GM19035 (cell line): ENCODE results near the gene TTLL5.
A peak's percentile ranks its signal among the peaks of the same experiment; 100 is the strongest.

Experiments used
- ATAC-seq: cut with Tn5 transposase; IDR thresholded peaks from one replicate; pipeline ENCODE4 v1.9.1; 2021; ENCODE audit not compliant: unreplicated experiment

The TTLL5 gene

GRCh38 chr14:75984674-75985073, 323.6 kb downstream of the TTLL5 start:
- no peak for ATAC-seq

GRCh38 chr14:75985618-75986438, 324.8 kb downstream of the TTLL5 start, which contains the start of gene IFT43:
Gene IFT43 (plus strand): TSS chr14:75985763. CDS start chr14:75985787, 24 bp downstream.
- peak; percentile 73 for ATAC-seq

- no peak for ATAC-seq
Measured at GRCh38 chr14:75986439-75986765, 325.4 kb downstream of the TTLL5 start.

GRCh38 chr14:75987201-75987970, 326.3 kb downstream of the TTLL5 start:
- no peak for ATAC-seq

- no peak for ATAC-seq
Measured at GRCh38 chr14:75989134-75989533, 328.1 kb downstream of the TTLL5 start.

GRCh38 chr14:75990297-75990696, 329.3 kb downstream of the TTLL5 start:
- ATAC-seq, result no peak

- ATAC-seq, result no peak
Measured at GRCh38 chr14:75991753-75992152, 330.7 kb downstream of the TTLL5 start.

GRCh38 chr14:75993567-75994041, 332.6 kb downstream of the TTLL5 start:
- ATAC-seq, result no peak

GRCh38 chr14:75995372-75996041, 334.5 kb downstream of the TTLL5 start:
- no peak for ATAC-seq

- ATAC-seq, result no peak
Measured at GRCh38 chr14:75996488-75996887, 335.4 kb downstream of the TTLL5 start.

- no peak for ATAC-seq
Measured at GRCh38 chr14:75999511-76000190, 338.6 kb downstream of the TTLL5 start.

- ATAC-seq, result no peak
Measured at GRCh38 chr14:76002383-76002782, 341.3 kb downstream of the TTLL5 start.
